Naive B cell (primary cell): ENCODE measurements around the gene CAMK1. TPM values are rescaled to one million over a fixed set of nuclear protein-coding genes. Genes with fewer than 3 reads are reported as not detected.

Experiments
- ATAC-seq, 2 donors: fragments of 150-1000 bp; cut with Tn5 transposase; 2 replicates each; pipeline ENCODE4 v1.10.0; 2021; ENCODE audit warnings: low read depth in 2 of 2, mild to moderate bottlenecking in 2 of 2, moderate library complexity in 2 of 2
- DNase-seq: peaks from one replicate; pipeline ENCODE4 v3.0.0; 2022
- H3K27ac Mint-ChIP-seq, 6 donors: one replicate each; pipeline ENCODE4 v1.8.0; 2020 to 2022; ENCODE audit warnings: mild to moderate bottlenecking in 6 of 6, mixed read lengths in 6 of 6, moderate library complexity in 5 of 6, inconsistent platforms in 2 of 6
- H3K27me3 Mint-ChIP-seq, 3 donors: one replicate each; pipeline ENCODE4 v1.8.0; 2021 to 2022; ENCODE audit warnings: mixed read lengths in 3 of 3, mild to moderate bottlenecking in 1 of 3
- H3K36me3 Mint-ChIP-seq, 2 donors: one replicate each; pipeline ENCODE4 v1.8.0; 2020 to 2022; ENCODE audit warnings: mixed read lengths in 2 of 2, inconsistent platforms in 1 of 2, mild to moderate bottlenecking in 1 of 2
- H3K4me1 Mint-ChIP-seq, 3 donors: one replicate each; pipeline ENCODE4 v1.8.0; 2020 to 2022; ENCODE audit warnings: mixed read lengths in 3 of 3, inconsistent platforms in 1 of 3, mild to moderate bottlenecking in 1 of 3, moderate library complexity in 1 of 3
- H3K4me3 Mint-ChIP-seq, 8 donors: one replicate each; pipeline ENCODE4 v1.8.0; 2020 to 2022; ENCODE audit warnings: mild to moderate bottlenecking in 8 of 8, mixed read lengths in 8 of 8, moderate library complexity in 8 of 8, inconsistent platforms in 2 of 8
- H3K9me3 Mint-ChIP-seq, 7 donors: one replicate each; pipeline ENCODE4 v1.8.0; 2020 to 2022; ENCODE audit warnings: mixed read lengths in 7 of 7, mild to moderate bottlenecking in 5 of 7, inconsistent platforms in 2 of 7, moderate library complexity in 1 of 7
- polyA plus RNA-seq, 6 donors: library from polyadenylated mRNA; unstranded; fragments of 300-500 nt; fragmentation: Illumina TruSeq; gene quantifications; one replicate each; pipeline ENCODE4 v1.2.3, GENCODE V29; 2021; ENCODE audit warnings: low read depth in 6 of 6

Gene CAMK1
- polyA plus RNA-seq, 6 donors from 2014 or later = 0.26 to 2.3 (median 1.2) TPM; not detected in 1

GRCh38 chr3:9742560-9742959 lies 27.2 kb downstream of the CAMK1 start:
- Mint-ChIP-seq H3K4me3 (no peak overlapping the region), H3K9me3 (no peaks in the 10 kb centered on the region), H3K4me1 (peaks cover 0 to 13% (median 8%) of the 10 kb centered on the region in 3 donors), H3K27me3 (no peaks in the 10 kb centered on the region), H3K36me3 (peaks cover 21 to 32% of the 10 kb centered on the region in 2 donors), H3K27ac (no peak overlapping the region)
- ATAC-seq = no peak
- no peak for DNase-seq

DNA sequence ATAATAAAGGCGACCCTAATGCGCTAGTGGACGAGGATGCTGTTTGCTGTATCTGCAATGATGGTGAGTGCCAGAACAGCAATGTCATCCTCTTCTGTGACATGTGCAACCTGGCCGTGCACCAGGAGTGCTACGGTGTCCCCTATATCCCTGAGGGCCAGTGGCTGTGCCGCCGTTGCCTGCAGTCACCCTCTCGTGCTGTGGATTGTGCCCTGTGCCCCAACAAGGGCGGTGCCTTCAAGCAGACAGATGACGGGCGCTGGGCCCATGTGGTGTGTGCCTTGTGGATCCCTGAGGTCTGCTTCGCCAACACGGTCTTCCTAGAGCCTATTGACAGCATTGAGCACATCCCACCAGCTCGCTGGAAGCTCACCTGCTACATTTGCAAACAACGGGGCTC lies 30.6 kb downstream of the CAMK1 start:
- ATAC-seq (no peak), DNase-seq (no peak)
- Mint-ChIP-seq H3K4me3 (no peak overlapping the region), H3K27ac (no peak overlapping the region), H3K27me3 (no peaks in the 10 kb centered on the region), H3K9me3 (no peaks in the 10 kb centered on the region), H3K36me3 (peaks cover 17 to 24% of the 10 kb centered on the region in 2 donors), H3K4me1 (peaks cover 20 to 29% (median 22%) of the 10 kb centered on the region in 3 donors)

DNA sequence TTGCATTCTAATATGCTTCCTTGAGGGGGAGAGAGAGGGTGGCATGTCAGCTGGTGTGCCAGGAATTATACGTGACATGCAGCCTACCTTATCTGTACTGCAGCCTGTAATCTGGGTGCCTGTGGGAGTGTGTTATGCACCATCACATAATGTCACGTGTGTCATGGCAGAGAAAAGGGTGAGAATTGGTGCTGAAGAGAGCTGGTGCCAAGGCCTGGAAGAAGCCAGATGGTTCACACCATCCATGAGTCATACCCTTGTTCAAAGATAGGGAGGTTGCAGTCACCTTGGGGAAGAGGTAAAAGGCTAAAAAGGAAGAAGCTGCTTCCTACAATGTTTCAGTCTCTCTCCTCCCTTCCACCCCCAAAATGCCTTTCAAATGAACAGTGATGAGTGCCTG lies 32.9 kb downstream of the CAMK1 start:
- ATAC-seq = no peak
- Mint-ChIP-seq H3K27ac (peak overlapping the region in 1 of 6 donors; percentile 32), H3K27me3 (no peaks in the 10 kb centered on the region), H3K36me3 (peaks cover 18 to 22% of the 10 kb centered on the region in 2 donors), H3K4me3 (peak overlapping the region in 1 of 8 donors; percentile 60), H3K4me1 (peaks cover 38 to 49% (median 39%) of the 10 kb centered on the region in 3 donors), H3K9me3 (no peaks in the 10 kb centered on the region)
- no peak for DNase-seq

DNA sequence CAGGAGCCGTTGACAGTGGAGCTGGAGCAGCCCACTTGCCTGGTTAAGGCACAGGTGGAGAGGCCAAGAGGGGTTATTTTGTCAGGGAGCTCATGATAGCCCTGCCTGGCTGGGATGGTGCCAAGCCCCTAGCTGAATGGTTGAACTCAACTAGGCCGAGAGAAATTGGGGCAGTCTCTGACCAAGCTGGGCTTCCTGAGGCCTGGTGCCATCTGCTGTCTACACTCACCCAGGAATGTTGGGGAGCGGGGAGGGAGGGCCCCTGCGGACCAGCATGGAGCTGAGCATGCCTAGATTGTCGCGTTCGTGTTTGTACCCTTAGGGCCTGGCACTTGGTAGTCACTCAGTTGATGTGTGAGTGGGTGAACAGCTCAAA lies 37.0 kb downstream of the CAMK1 start:
- peak overlapping the region; percentile 83 to 95 (median 90) for H3K4me3 Mint-ChIP-seq
- no peaks in the 10 kb centered on the region for H3K27me3 Mint-ChIP-seq
- H3K36me3 Mint-ChIP-seq = peaks cover 0 to 4% of the 10 kb centered on the region in 2 donors
- H3K4me1 Mint-ChIP-seq = peaks cover 48 to 52% (median 50%) of the 10 kb centered on the region in 3 donors
- no peak for ATAC-seq
- H3K27ac Mint-ChIP-seq = peak overlapping the region; percentile 56 to 97 (median 94)
- no peak for DNase-seq
- H3K9me3 Mint-ChIP-seq = no peaks in the 10 kb centered on the region

- no peaks in the 10 kb centered on the region for H3K27me3 Mint-ChIP-seq
- H3K4me3 Mint-ChIP-seq = peak overlapping the region; percentile 83 to 95 (median 90)
- H3K36me3 Mint-ChIP-seq = peaks cover 0 to 4% of the 10 kb centered on the region in 2 donors
- peak overlapping the region; percentile 56 to 97 (median 94) for H3K27ac Mint-ChIP-seq
- peaks cover 53 to 58% (median 55%) of the 10 kb centered on the region in 3 donors for H3K4me1 Mint-ChIP-seq
- no peaks in the 10 kb centered on the region for H3K9me3 Mint-ChIP-seq
- DNase-seq (peak; percentile 51), ATAC-seq (no peak)
Observed at GRCh38 chr3:9732080-9732739, 37.5 kb downstream of the CAMK1 start.

DNA sequence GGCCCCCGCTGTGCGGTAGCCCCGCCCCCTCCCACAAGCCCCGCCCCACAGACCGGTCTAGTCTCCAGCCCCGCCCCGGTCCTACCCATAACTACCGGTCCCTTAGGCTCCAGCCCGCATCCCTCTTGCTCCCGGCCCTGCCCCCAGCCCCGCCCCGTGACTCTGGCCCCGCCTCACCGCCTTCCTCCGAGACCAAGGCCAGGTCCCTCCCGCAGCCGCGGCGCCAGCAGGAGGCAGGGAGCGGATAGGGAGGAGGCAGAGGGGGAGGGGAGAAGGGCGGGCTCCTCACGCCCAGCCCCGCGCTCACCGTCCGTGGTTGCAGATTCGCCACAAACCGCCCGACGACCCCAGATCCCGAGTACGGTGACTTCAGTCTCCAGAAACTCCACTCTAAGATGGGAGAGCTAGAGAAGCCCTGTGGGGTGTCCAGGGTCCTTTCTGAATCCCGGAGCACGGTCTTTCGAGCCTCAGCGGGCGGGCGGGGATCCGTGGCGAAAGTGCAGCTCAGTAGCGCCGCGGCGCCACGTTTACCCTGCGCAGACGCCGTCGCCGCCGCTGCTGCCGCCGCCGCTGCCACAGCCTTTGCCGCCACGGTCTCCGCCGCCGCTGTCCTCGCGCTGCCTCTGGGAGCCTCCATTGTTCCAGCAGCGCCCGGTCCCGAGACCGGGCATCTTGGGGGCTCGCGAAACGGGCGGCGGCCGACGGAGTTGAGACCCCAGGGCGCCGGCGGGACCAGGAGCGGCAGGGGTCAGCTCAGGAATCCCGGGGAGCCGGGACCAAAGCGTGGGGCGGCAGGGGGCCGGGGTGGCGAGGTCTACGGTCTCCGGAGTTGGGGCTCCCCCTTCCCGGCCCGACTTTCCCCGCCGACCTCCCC lies 38.3 kb downstream of the CAMK1 start, which contains the start of gene BRPF1:
Gene BRPF1, plus strand, starts transcription at position 530 of the 874 bp plus-strand sequence. CDS start 2,406 bp downstream, outside the sequence.
- H3K27ac Mint-ChIP-seq = peak within 1 kb of the TSS; percentile 81 to 98 (median 97)

DNA sequence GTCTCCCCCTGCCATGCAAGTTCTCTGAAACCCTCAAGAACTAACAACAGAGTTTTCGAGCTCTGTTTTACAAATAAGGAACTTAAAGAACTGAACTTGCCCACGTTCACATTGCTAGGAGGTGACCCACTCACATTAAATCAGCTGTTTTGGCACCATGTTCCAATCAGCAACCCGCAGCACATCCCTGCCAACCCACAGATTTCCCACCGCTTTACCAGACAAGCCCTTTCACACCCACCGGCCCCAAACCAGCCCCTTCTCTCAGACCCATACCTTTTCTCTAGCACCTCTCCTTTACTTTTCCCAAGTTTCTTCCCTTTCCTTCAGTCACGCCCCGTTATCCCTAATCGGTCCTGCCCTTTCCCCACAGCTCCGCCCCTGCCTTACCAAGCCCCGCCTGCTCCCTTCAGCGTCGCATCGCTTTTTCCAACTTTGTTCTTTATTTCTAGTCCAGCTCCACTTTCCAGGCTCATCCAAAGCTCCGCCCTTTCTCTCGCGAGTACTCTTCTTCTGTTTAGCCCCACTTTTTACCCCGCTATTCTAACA lies 39.0 kb downstream of the CAMK1 start:
- Mint-ChIP-seq H3K27me3 (no peaks in the 10 kb centered on the region), H3K4me1 (peaks cover 52 to 57% (median 52%) of the 10 kb centered on the region in 3 donors), H3K27ac (peak overlapping the region; percentile 81 to 98 (median 97))

More for the DNA sequence above, 38.3 kb downstream of the CAMK1 start, which contains the start of gene BRPF1:
- Mint-ChIP-seq H3K4me3 (peak within 1 kb of the TSS; percentile 83 to 98 (median 94)), H3K4me1 (peaks cover 56 to 61% (median 56%) of the 10 kb centered on the region in 3 donors), H3K27me3 (no peaks in the 10 kb centered on the region), H3K9me3 (no peaks in the 10 kb centered on the region), H3K36me3 (peaks cover 0 to 4% of the 10 kb centered on the region in 2 donors)
- ATAC-seq = peak; percentile 88 to 90
- DNase-seq = peak; percentile 95

DNA sequence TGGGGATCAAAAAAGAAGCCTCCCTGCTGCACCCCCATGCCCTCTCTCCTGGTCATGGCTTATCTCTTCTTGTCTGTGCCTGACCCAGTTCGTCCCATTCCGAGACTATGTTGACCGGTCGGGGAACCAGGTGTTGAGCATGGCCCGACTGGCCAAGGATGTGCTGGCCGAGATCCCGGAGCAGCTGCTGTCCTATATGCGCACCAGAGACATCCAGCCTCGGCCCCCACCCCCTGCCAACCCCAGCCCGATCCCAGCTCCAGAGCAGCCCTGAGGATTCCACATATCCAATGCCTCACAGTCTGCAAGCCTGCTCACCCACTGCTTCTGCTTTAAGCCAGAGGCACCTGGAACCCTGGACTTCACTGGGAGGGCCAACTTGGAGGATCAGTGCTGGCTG lies 40.3 kb downstream of the CAMK1 start:
- H3K9me3 Mint-ChIP-seq = no peaks in the 10 kb centered on the region
- DNase-seq (no peak), ATAC-seq (no peak)
- H3K27ac Mint-ChIP-seq = no peak overlapping the region
- no peaks in the 10 kb centered on the region for H3K27me3 Mint-ChIP-seq
- H3K4me1 Mint-ChIP-seq = peaks cover 43 to 49% (median 46%) of the 10 kb centered on the region in 3 donors
- H3K36me3 Mint-ChIP-seq = peaks cover 0 to 4% of the 10 kb centered on the region in 2 donors
- peak overlapping the region in 4 of 8 donors; percentile 9 to 93 (median 46) for H3K4me3 Mint-ChIP-seq

More for the DNA sequence above, 39.0 kb downstream of the CAMK1 start:
- H3K4me3 Mint-ChIP-seq = peak overlapping the region; percentile 83 to 98 (median 94)
- H3K36me3 Mint-ChIP-seq = peaks cover 0 to 4% of the 10 kb centered on the region in 2 donors
- DNase-seq = no peak
- ATAC-seq = peak; percentile 23 to 35
- no peaks in the 10 kb centered on the region for H3K9me3 Mint-ChIP-seq

GRCh38 chr3:9727743-9728142 lies 42.0 kb downstream of the CAMK1 start:
- peak overlapping the region in 3 of 8 donors; percentile 63 to 76 (median 65) for H3K4me3 Mint-ChIP-seq
- no peaks in the 10 kb centered on the region for H3K36me3 Mint-ChIP-seq
- H3K4me1 Mint-ChIP-seq = peaks cover 29 to 37% (median 30%) of the 10 kb centered on the region in 3 donors
- peak overlapping the region in 4 of 6 donors; percentile 7 to 74 (median 24) for H3K27ac Mint-ChIP-seq
- ATAC-seq (no peak), DNase-seq (no peak)
- no peaks in the 10 kb centered on the region for H3K9me3 Mint-ChIP-seq
- no peaks in the 10 kb centered on the region for H3K27me3 Mint-ChIP-seq

- peak overlapping the region in 5 of 6 donors; percentile 7 to 87 (median 13) for H3K27ac Mint-ChIP-seq
- H3K27me3 Mint-ChIP-seq = no peaks in the 10 kb centered on the region
- H3K36me3 Mint-ChIP-seq = no peaks in the 10 kb centered on the region
- H3K9me3 Mint-ChIP-seq = no peaks in the 10 kb centered on the region
- peak overlapping the region; percentile 37 to 81 (median 66) for H3K4me3 Mint-ChIP-seq
- DNase-seq (peak; percentile 65), ATAC-seq (peak; percentile 24 to 33)
- H3K4me1 Mint-ChIP-seq = peaks cover 22 to 33% (median 24%) of the 10 kb centered on the region in 3 donors
Observed at GRCh38 chr3:9727041-9727595, 42.6 kb downstream of the CAMK1 start.

GRCh38 chr3:9725775-9726515 lies 43.8 kb downstream of the CAMK1 start:
- Mint-ChIP-seq H3K36me3 (no peaks in the 10 kb centered on the region), H3K4me3 (peak overlapping the region in 3 of 8 donors; percentile 6 to 65 (median 50)), H3K4me1 (peaks cover 31 to 36% (median 33%) of the 10 kb centered on the region in 3 donors), H3K9me3 (no peaks in the 10 kb centered on the region), H3K27ac (peak overlapping the region in 1 of 6 donors; percentile 50), H3K27me3 (no peaks in the 10 kb centered on the region)
- DNase-seq (no peak), ATAC-seq (no peak)

GRCh38 chr3:9721700-9722060 lies 48.1 kb downstream of the CAMK1 start:
- no peaks in the 10 kb centered on the region for H3K36me3 Mint-ChIP-seq
- H3K4me1 Mint-ChIP-seq = peaks cover 9 to 14% (median 11%) of the 10 kb centered on the region in 3 donors
- DNase-seq (no peak), ATAC-seq (peak; percentile 23 to 32)
- peak overlapping the region in 6 of 8 donors; percentile 4 to 68 (median 27) for H3K4me3 Mint-ChIP-seq
- H3K27ac Mint-ChIP-seq = peak overlapping the region in 3 of 6 donors; percentile 39 to 75 (median 54)
- no peaks in the 10 kb centered on the region for H3K27me3 Mint-ChIP-seq
- H3K9me3 Mint-ChIP-seq = no peaks in the 10 kb centered on the region
